SK-N-DZ (cell line): ENCODE data around the gene WDR72.
"Not testable (repeated sequence)": the region's sequence is repeated elsewhere in the genome, so short reads cannot be mapped to it uniquely, and the experiment has no call there.

ENCODE experiments used
- DNase-seq: peaks from one replicate; pipeline ENCODE4 v3.0.0-alpha.2; 2015; ENCODE audit warnings: low spot score

The WDR72 gene

GRCh38 chr15:53709821-53710220, 49.6 kb downstream of the WDR72 start:
- no peak for DNase-seq

GRCh38 chr15:53695365-53695764, 64.1 kb downstream of the WDR72 start:
- DNase-seq: no peak

- no peak for DNase-seq
These were observed 65.0 kb downstream of the WDR72 start for GRCh38 chr15:53694476-53694874.

- no peak for DNase-seq
These were observed 65.6 kb downstream of the WDR72 start for GRCh38 chr15:53693729-53694475.

GRCh38 chr15:53684162-53684561, 75.3 kb downstream of the WDR72 start:
- not testable (repeated sequence) for DNase-seq

- no peak for DNase-seq
These were observed 78.4 kb downstream of the WDR72 start for GRCh38 chr15:53681056-53681455.

GRCh38 chr15:53675832-53676231, 83.6 kb downstream of the WDR72 start:
- DNase-seq: no peak

- DNase-seq: no peak
These were observed 87.9 kb downstream of the WDR72 start for GRCh38 chr15:53671545-53671944.

- DNase-seq: no peak
These were observed 88.8 kb downstream of the WDR72 start for GRCh38 chr15:53670701-53671100.

- no peak for DNase-seq
These were observed 93.5 kb downstream of the WDR72 start for GRCh38 chr15:53665930-53666329.

- DNase-seq: no peak
These were observed 100.5 kb downstream of the WDR72 start for GRCh38 chr15:53658827-53659555.

GRCh38 chr15:53658255-53658654, 101.2 kb downstream of the WDR72 start:
- DNase-seq: no peak

GRCh38 chr15:53648934-53649333, 110.5 kb downstream of the WDR72 start:
- DNase-seq: no peak

GRCh38 chr15:53644660-53645059, 114.8 kb downstream of the WDR72 start:
- no peak for DNase-seq

- DNase-seq: no peak
These were observed 124.9 kb downstream of the WDR72 start for GRCh38 chr15:53634517-53635106.

GRCh38 chr15:53627279-53627678, 132.2 kb downstream of the WDR72 start:
- no peak for DNase-seq

GRCh38 chr15:53625962-53626845, 133.3 kb downstream of the WDR72 start:
- DNase-seq: no peak

GRCh38 chr15:53625260-53625659, 134.2 kb downstream of the WDR72 start:
- DNase-seq: no peak

- no peak for DNase-seq
These were observed 141.0 kb downstream of the WDR72 start for GRCh38 chr15:53618461-53618860.

GRCh38 chr15:53611145-53611920, 148.1 kb downstream of the WDR72 start:
- no peak for DNase-seq

GRCh38 chr15:53591041-53591440, 168.4 kb downstream of the WDR72 start:
- DNase-seq: no peak
